Left lung (tissue), 10 donors: ENCODE data around the gene TAF1C. TPM values are rescaled to one million over a fixed set of nuclear protein-coding genes. Genes with fewer than 3 reads are reported as not detected.
"Not testable (repeated sequence)": the region's sequence is repeated elsewhere in the genome, so short reads cannot be mapped to it uniquely, and the experiment has no call there.

Source experiments
- ATAC-seq: fragments of 200-7000 bp; cut with Tn5 transposase; one replicate; pipeline ENCODE4 v1.9.1; 2020; ENCODE audit warnings: moderate library complexity
- DNase-seq, 4 donors: peaks; one replicate each; pipeline ENCODE4 v3.0.0-alpha.2; 2013 to 2020
- H3K27ac ChIP-seq, 2 donors: fragments of 200-600 bp; sonication (generic) in 1 of 2; one replicate each; pipeline versions ENCODE4 v1.5.0 to v1.8.0; 2020 to 2021
- H3K27me3 ChIP-seq, 2 donors: fragments of 200-600 bp; sonication (generic) in 1 of 2; one replicate each; pipeline versions ENCODE4 v1.5.0 to v1.8.0; 2020 to 2021
- H3K36me3 ChIP-seq, 2 donors: fragments of 200-600 bp; sonication (generic) in 1 of 2; one replicate each; pipeline versions ENCODE4 v1.5.0 to v1.8.0; 2020 to 2021
- H3K4me1 ChIP-seq, 2 donors: fragments of 200-600 bp; one replicate each; pipeline ENCODE4 v1.8.0; 2021
- H3K4me3 ChIP-seq, 2 donors: fragments of 200-600 bp; sonication (generic) in 1 of 2; one replicate each; pipeline versions ENCODE4 v1.5.0 to v1.8.0; 2020 to 2021; ENCODE audit warnings: mild to moderate bottlenecking in 1 of 2
- H3K9me3 ChIP-seq, 2 donors: fragments of 200-600 bp; sonication (generic) in 1 of 2; one replicate each; pipeline versions ENCODE4 v1.5.0 to v1.8.0; 2020 to 2021
- intact Hi-C, 2 donors: fragments of 100-400 bp; cut with DNase I; formaldehyde crosslinking; loops; one replicate each; pipeline versions ENCODE4 v1.11.2 to v1.14.2; 2022
- polyA plus RNA-seq, 6 donors: library from polyadenylated mRNA; unstranded; fragments of 120-200 nt; gene quantifications; one replicate each; pipeline ENCODE4 v1.2.1, GENCODE V29; 2013; ENCODE audit not compliant: insufficient read length in 6 of 6
- total RNA-seq, 2 donors: library from RNA; stranded (reverse); fragmentation: NEBNext Ultra II Directional; extraction: Animal tissue kit (Norgen Biotek cat#: 25700); gene quantifications; one replicate each; pipeline ENCODE4 v1.2.1, GENCODE V29; 2021
- TF ChIP-seq, protein P1 (sequence below), 2 donors: fragments of 200-600 bp; sonication (generic) in 1 of 2; IDR thresholded peaks; one replicate each; pipeline versions ENCODE4 v1.5.0 to v1.8.0; 2021; ENCODE audit warnings: antibody characterized with exemption in 2 of 2
- donor health status: DM: no; HTN: yes; CAD: no.
- donor health status: DM: no; HTN: no; CAD: no.

TAF1C gene
- total and polyA plus RNA-seq, 8 donors, result 37.5 to 66.1 (median 52.9) TPM

DNA sequence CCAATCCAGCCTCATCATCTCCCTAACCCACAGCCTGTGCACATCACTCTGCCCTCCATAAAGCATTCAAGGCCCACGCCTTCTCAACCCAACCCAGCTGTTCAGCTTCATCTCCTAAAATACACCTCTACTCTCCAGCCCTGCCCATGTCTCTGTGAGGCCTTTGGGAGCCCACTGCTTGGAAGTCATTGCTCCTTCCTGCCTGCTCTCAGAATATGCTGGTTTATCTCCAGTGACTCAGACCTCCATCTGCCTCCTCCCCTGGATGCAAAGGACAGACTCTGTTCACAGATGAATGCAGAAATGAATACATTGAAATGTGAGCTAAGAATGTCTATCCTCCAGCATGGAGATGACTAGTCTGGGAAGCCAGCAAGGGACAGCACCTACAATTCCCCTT, 34.0 kb upstream of the TAF1C start:
- no peak overlapping the region for H3K27ac ChIP-seq
- H3K4me3 ChIP-seq, result no peak overlapping the region
- H3K36me3 ChIP-seq, result no peaks in the 10 kb centered on the region
- TF ChIP-seq, protein P1, sequence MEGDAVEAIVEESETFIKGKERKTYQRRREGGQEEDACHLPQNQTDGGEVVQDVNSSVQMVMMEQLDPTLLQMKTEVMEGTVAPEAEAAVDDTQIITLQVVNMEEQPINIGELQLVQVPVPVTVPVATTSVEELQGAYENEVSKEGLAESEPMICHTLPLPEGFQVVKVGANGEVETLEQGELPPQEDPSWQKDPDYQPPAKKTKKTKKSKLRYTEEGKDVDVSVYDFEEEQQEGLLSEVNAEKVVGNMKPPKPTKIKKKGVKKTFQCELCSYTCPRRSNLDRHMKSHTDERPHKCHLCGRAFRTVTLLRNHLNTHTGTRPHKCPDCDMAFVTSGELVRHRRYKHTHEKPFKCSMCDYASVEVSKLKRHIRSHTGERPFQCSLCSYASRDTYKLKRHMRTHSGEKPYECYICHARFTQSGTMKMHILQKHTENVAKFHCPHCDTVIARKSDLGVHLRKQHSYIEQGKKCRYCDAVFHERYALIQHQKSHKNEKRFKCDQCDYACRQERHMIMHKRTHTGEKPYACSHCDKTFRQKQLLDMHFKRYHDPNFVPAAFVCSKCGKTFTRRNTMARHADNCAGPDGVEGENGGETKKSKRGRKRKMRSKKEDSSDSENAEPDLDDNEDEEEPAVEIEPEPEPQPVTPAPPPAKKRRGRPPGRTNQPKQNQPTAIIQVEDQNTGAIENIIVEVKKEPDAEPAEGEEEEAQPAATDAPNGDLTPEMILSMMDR (IDR thresholded peaks at IDR 0.05), result no peak
- no peaks in the 10 kb centered on the region for H3K9me3 ChIP-seq
- H3K27me3 ChIP-seq, result peaks cover 0 to 11% of the 10 kb centered on the region in 2 donors
- H3K4me1 ChIP-seq, result no peaks in the 10 kb centered on the region
- intact Hi-C loops, result no loop called here
- DNase-seq (no peak), ATAC-seq (no peak)

DNA sequence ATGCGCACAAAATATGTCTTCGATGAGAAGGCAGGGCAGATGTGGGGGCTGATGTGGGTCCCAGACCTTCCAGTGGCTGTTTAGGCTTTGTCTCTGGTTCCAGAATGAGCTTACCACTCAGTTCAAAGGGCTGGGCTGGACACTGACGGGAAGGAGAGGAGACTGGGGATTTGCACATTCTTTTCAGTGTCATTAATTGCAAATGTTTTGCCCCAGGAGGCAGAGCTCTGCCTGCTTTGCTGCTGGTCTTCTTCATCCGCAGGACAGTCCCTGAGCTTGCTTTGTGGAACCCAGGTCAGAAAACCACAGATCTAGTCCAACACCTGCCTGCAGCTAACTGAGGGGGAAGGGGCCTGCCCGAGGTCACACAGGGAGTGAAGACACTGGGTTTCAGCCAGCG, 32.1 kb upstream of the TAF1C start:
- Histone ChIP-seq H3K27me3 (no peaks in the 10 kb centered on the region), H3K4me3 (no peak overlapping the region), H3K36me3 (no peaks in the 10 kb centered on the region), H3K4me1 (no peaks in the 10 kb centered on the region), H3K27ac (no peak overlapping the region), H3K9me3 (no peaks in the 10 kb centered on the region)
- TF ChIP-seq, protein P1 (IDR thresholded peaks at IDR 0.05), result no peak
- intact Hi-C loops, result no loop called here
- no peak for ATAC-seq
- DNase-seq, result no peak

DNA sequence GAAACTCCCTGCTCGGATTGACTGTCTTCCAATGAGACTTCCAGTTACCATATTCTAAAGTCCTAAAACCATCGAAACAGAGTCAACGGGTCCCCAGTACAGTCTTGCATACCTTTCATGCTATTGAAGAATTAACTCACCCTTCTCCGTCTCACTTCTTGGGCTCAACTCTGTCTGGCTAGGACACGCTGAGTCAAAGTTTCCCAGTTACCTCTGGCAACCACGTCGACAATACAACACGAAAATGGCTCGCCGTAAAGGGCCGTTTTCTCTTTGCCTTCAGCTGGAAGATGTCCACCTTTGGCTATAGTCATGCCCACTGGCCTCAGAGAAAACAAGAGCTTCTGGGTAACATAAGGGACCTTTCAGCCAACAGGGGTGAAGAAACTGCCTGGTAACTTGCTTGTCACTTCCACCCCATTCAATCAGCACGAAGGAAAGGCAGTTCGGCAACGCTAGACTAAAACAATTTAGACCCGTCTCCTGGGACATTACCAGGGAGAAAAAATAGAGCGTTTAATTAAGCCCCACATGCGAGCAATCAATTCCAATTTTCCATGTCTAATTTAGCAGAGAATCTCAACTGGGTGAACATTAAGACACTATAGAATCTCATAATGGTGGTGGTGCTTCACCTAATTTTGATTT, 31.4 kb upstream of the TAF1C start:
- TF ChIP-seq, protein P1 (IDR thresholded peaks at IDR 0.05), result no peak
- H3K36me3 ChIP-seq, result no peaks in the 10 kb centered on the region
- no peaks in the 10 kb centered on the region for H3K9me3 ChIP-seq
- H3K4me3 ChIP-seq, result no peak overlapping the region
- intact Hi-C loops, result no loop called here
- no peak overlapping the region for H3K27ac ChIP-seq
- no peak for DNase-seq
- H3K4me1 ChIP-seq, result no peaks in the 10 kb centered on the region
- ATAC-seq, result no peak
- no peaks in the 10 kb centered on the region for H3K27me3 ChIP-seq

DNA sequence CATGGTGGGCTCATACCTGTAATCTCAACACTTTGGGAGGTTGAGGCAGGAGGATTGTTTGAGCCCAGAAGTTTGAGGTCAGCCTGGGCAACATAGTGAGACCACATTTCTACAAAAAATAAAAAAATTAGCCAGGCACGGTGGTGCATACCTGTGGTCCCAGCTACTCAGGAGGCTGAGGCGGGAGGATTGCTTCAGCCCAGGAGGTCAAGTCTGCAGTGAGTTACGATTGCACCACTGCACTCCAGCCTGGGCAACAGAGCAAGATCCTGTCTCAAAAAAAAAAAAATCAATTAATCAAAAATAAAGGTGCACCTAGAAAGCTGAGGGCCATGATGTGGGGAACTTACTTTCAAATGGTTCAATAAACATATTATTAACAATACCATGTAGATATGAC, 29.3 kb upstream of the TAF1C start:
- H3K36me3 ChIP-seq, H3K4me3 ChIP-seq, H3K27ac ChIP-seq, H3K9me3 ChIP-seq, H3K4me1 ChIP-seq, intact Hi-C loops, DNase-seq, ATAC-seq, H3K27me3 ChIP-seq: not testable (repeated sequence)

DNA sequence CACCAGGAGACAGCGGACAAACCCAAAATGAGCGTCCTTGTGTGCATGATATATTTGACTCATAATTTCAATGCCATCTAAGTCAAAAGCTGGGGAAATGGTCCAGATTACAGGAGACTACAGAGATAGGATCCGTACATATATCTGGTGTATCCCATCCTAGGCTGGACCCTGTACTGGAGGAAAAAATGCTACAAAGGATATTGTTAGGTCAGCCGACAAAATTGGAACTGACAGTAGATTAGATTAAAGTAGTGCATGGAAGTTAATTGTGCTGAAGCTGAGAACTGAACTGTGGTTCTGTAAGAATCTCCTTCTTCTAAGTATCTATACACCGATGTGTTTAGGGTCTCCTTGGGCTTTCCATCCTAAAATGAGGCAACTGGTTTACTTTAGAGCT, 28.7 kb upstream of the TAF1C start:
- H3K27me3 ChIP-seq, result no peaks in the 10 kb centered on the region
- no peaks in the 10 kb centered on the region for H3K4me1 ChIP-seq
- DNase-seq (no peak), ATAC-seq (no peak)
- H3K27ac ChIP-seq, result no peak overlapping the region
- intact Hi-C loops, result no loop called here
- no peaks in the 10 kb centered on the region for H3K9me3 ChIP-seq
- TF ChIP-seq, protein P1 (IDR thresholded peaks at IDR 0.05), result no peak
- H3K36me3 ChIP-seq, result no peaks in the 10 kb centered on the region
- H3K4me3 ChIP-seq, result no peak overlapping the region

DNA sequence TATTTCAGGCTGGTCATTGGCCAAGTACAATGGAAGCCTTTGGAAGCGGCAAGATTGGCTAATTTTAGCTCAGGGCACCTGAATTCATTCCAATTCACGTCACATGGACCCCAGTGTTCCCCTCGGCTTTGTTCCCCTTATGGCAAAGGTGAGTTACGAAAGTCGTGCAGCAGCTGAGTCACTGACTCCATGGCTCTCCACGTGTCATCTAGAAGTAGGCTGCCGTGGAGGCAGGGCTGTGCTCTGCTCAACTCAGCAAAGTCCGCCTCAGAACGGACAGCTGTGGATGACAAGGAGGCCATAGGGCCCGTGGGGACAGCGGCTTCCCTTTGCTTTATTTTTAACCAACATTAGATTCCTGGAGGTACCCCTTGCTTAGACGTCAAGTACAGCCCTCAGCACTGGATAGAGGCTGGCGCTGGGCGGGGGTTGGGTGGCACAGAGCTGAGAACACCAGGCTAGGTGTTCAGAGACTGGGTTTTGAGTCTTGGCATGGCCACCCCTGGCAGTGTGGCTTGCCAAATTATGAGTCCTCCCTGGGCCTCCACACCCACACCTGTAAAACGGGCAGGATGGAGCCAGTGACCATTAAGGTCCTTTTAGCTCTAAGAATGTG, 27.7 kb upstream of the TAF1C start:
- Histone ChIP-seq H3K9me3 (no peaks in the 10 kb centered on the region), H3K27ac (no peak overlapping the region), H3K4me1 (no peaks in the 10 kb centered on the region), H3K36me3 (no peaks in the 10 kb centered on the region), H3K4me3 (no peak overlapping the region), H3K27me3 (no peaks in the 10 kb centered on the region)
- no peak for DNase-seq
- ATAC-seq, result no peak
- TF ChIP-seq, protein P1 (IDR thresholded peaks at IDR 0.05), result no peak
- intact Hi-C loops, result no loop called here
